Right atrium auricular region (tissue), 2 donors: Measurements from ENCODE around the gene SLC2A4. TPM values are rescaled to one million over a fixed set of nuclear protein-coding genes. Genes with fewer than 3 reads are reported as not detected.

Source experiments
- DNase-seq: peaks from one replicate; pipeline ENCODE4 v3.0.0-alpha.2; 2019; ENCODE audit warnings: low spot score
- H3K27ac ChIP-seq, 2 donors: fragments of 200-600 bp; sonication (generic); 1 replicate in 1 of 2; 2 replicates in 1 of 2; pipeline ENCODE4 v1.5.1; 2016 to 2019
- H3K27me3 ChIP-seq, 2 donors: fragments of 200-600 bp; sonication (generic); one replicate each; pipeline versions ENCODE4 v1.5.1 to v1.6.0; 2017 to 2019
- H3K36me3 ChIP-seq: fragments of 200-600 bp; sonication (generic); one replicate; pipeline ENCODE4 v1.5.1; 2016
- H3K4me1 ChIP-seq, 2 donors: fragments of 200-600 bp; sonication (generic); one replicate each; pipeline versions ENCODE4 v1.5.1 to v1.6.0; 2017 to 2019
- H3K4me3 ChIP-seq, 2 donors: fragments of 200-600 bp; sonication (generic); 1 replicate in 1 of 2; 2 replicates in 1 of 2; pipeline ENCODE4 v1.5.1; 2017 to 2019; ENCODE audit warnings: mild to moderate bottlenecking in 1 of 2, moderate library complexity in 1 of 2
- H3K9me3 ChIP-seq, 2 donors: fragments of 200-600 bp; sonication (generic); one replicate each; pipeline ENCODE4 v1.5.1; 2019
- total RNA-seq, 2 donors: library from RNA; depleted of rRNA; stranded (reverse); fragments of >200 nt; gene quantifications; one replicate each; pipeline ENCODE4 v1.1.0, GENCODE V29; 2016
- TF ChIP-seq, protein P1 (sequence below), 2 donors: fragments of 200-600 bp; sonication (generic); IDR thresholded peaks; one replicate each; pipeline ENCODE4 v1.5.1; 2019; ENCODE audit warnings: antibody characterized with exemption in 2 of 2

Gene SLC2A4
- total RNA-seq, 2 donors from 2014 or later = 70.3 to 151 TPM

DNA sequence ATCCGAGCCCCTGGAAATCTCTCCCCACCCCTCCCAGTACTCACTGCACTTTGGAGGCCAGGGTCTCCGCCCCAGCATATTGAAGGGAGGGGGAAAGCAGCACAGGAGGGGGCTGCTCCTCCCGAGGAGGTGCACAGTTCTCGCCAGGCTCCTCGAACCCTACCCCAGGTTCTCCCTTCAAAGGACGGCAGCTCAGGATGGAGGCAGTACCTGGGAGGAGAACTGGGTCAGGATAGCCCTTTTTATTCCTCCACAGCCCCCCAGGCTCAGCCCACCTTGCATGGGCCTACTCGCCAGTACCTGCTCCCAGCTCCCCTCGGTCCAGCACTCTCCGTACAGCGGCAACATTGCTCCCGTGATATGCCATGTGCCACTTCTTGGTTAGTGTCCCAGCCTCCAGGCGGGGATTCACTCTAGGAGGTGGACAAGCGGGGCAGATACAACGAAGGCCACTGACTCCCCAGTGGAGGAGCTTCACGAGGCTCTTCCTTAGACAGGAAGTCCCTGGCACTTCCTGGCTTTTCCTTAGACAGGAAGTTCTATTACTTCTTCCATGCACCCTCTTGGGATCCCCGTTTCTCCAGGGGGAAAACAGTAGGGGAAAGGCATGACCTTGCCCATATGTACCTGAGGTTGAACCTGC lies 35.8 kb downstream of the SLC2A4 start:
- no peak overlapping the region for H3K27ac ChIP-seq
- H3K27me3 ChIP-seq = no peaks in the 10 kb centered on the region
- no peaks in the 10 kb centered on the region for H3K9me3 ChIP-seq
- peaks cover 69% of the 10 kb centered on the region for H3K36me3 ChIP-seq
- H3K4me3 ChIP-seq = no peak overlapping the region
- peaks cover 0 to 29% of the 10 kb centered on the region in 2 donors for H3K4me1 ChIP-seq
- DNase-seq = no peak
- TF ChIP-seq, protein P1, sequence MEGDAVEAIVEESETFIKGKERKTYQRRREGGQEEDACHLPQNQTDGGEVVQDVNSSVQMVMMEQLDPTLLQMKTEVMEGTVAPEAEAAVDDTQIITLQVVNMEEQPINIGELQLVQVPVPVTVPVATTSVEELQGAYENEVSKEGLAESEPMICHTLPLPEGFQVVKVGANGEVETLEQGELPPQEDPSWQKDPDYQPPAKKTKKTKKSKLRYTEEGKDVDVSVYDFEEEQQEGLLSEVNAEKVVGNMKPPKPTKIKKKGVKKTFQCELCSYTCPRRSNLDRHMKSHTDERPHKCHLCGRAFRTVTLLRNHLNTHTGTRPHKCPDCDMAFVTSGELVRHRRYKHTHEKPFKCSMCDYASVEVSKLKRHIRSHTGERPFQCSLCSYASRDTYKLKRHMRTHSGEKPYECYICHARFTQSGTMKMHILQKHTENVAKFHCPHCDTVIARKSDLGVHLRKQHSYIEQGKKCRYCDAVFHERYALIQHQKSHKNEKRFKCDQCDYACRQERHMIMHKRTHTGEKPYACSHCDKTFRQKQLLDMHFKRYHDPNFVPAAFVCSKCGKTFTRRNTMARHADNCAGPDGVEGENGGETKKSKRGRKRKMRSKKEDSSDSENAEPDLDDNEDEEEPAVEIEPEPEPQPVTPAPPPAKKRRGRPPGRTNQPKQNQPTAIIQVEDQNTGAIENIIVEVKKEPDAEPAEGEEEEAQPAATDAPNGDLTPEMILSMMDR (IDR thresholded peaks at IDR 0.05) = no peak

GRCh38 chr17:7318121-7318860 lies 36.8 kb downstream of the SLC2A4 start:
- DNase-seq = no peak
- H3K36me3 ChIP-seq = peaks cover 69% of the 10 kb centered on the region
- TF ChIP-seq, protein P1 (IDR thresholded peaks at IDR 0.05) = no peak

DNA sequence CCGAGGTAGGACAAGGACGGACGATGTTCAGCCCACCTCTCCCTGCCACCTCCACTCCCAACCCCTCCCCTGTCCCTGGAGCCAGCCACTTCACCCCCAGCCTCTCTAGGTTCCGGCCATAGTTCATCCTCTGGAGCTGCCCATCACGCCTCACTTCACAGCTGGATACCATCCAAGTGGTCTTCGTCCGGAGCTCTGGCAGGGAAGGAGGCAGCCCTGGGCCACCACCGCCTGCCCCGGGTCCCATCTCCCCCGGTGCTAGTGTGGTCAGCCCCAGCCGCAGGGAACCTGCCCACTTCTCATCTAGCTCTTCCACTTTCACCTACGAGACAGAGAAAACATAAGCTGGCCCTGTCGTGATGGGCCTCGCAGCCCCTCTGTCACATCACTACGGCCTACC lies 39.9 kb downstream of the SLC2A4 start:
- Histone ChIP-seq H3K36me3 (peaks cover 91% of the 10 kb centered on the region), H3K27ac (no peak overlapping the region), H3K4me1 (no peaks in the 10 kb centered on the region), H3K4me3 (no peak overlapping the region), H3K27me3 (no peaks in the 10 kb centered on the region), H3K9me3 (no peaks in the 10 kb centered on the region)
- TF ChIP-seq, protein P1 (IDR thresholded peaks at IDR 0.05) = no peak
- no peak for DNase-seq

More at GRCh38 chr17:7318121-7318860, 36.8 kb downstream of the SLC2A4 start:
- Histone ChIP-seq H3K4me1 (peaks cover 0 to 23% of the 10 kb centered on the region in 2 donors), H3K9me3 (no peaks in the 10 kb centered on the region), H3K27me3 (no peaks in the 10 kb centered on the region), H3K27ac (no peak overlapping the region), H3K4me3 (no peak overlapping the region)

DNA sequence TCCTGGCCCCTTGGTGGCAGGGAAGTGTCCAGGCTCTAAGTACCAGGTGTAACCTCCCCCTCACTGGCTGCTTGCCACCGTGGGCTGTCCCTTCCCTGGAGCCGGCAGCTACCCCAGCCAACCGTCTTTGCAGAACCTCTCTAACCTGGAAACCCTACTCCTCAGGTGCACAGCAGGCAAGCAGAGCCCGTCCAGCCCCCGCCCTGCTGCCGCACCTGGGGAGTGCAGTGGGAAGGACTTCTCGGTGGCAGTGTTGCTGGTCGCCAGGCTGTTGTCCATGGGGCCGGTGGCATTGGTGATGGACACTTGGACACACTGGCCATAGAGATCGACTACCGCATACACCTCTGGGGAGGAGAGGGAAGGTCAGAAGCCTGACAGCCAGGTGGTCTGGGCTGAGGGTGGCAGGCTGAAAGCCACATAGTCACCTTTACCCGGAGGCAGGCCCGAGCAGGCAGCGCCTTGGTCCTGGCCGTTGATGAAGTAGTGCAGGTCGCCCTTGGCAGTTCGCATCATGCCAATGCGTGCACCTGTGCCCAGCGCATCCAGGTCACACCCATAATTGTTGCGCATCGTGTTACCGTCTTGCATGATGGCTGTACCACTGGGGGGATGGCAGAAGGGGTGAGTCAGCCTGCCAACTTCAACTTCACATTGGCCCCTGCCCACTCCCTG lies 41.1 kb downstream of the SLC2A4 start:
- Histone ChIP-seq H3K27ac (no peak overlapping the region), H3K27me3 (no peaks in the 10 kb centered on the region), H3K9me3 (no peaks in the 10 kb centered on the region), H3K36me3 (peaks cover 82% of the 10 kb centered on the region), H3K4me1 (peaks cover 0 to 3% of the 10 kb centered on the region in 2 donors), H3K4me3 (no peak overlapping the region)
- DNase-seq = no peak
- TF ChIP-seq, protein P1 (IDR thresholded peaks at IDR 0.05) = no peak

DNA sequence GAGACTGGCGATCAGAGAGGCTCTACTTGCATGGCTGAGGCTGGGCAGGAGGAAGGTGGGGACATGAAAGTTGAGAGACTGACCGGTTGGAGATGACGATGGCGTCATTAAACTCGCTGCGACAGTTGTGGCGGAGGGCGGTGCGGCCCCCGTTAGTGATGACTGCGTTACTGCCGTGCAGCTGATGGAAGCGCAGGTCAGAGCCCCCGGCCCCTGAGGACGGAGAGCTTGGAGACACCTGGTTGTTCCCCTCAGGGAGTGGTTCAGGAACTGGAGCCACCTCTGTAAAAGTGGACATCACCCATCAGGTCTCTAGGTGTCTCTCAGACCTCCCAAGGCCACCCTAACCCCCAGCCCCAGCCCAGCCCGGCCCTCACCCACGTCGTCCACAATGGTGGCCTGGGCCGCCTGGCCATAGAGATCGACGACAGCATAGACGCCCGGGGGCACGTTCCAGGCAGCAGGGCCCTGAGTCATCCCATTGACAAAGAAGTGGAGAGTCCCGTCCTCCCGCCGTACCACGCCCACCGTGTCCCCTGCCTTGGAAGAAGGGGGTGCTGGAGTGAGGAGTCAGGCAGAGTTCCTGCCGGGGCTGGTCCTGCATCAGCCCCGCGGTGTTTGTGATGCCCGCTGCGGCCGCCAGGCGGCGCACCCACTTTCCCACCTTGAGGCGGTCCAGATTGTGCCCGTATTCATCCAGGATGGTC lies 42.4 kb downstream of the SLC2A4 start:
- Histone ChIP-seq H3K4me1 (peaks cover 0 to 15% of the 10 kb centered on the region in 2 donors), H3K4me3 (no peak overlapping the region), H3K27me3 (no peaks in the 10 kb centered on the region), H3K9me3 (no peaks in the 10 kb centered on the region), H3K27ac (no peak overlapping the region), H3K36me3 (peaks cover 70% of the 10 kb centered on the region)
- DNase-seq = no peak
- TF ChIP-seq, protein P1 (IDR thresholded peaks at IDR 0.05) = peak; percentile 70 to 86
